GM23338 (cell line): ENCODE results near the gene PIGU.

Experiments
- EZH2 ChIP-seq: fragments of 200-600 bp; sonication (generic); IDR thresholded peaks from one replicate; pipeline ENCODE4 v1.8.0; 2017; ENCODE audit warnings: antibody characterized with exemption, mild to moderate bottlenecking, low read depth; ENCODE audit not compliant: unreplicated experiment
- EZH2phosphoT487 ChIP-seq: fragments of 200-600 bp; sonication (generic); IDR thresholded peaks from one replicate; pipeline ENCODE4 v1.8.1; 2018; ENCODE audit warnings: antibody characterized with exemption; ENCODE audit not compliant: unreplicated experiment
- POLR2AphosphoS5 ChIP-seq: IDR thresholded peaks from 2 replicates; pipeline ENCODE4 v1.6.1; 2016; ENCODE audit warnings: antibody characterized with exemption, low read depth
- TF ChIP-seq, protein P1 (sequence below), 2 experiments: fragments of 200-600 bp in 1 of 2; sonication (generic) in 1 of 2; conservative IDR thresholded peaks; 2 replicates each; pipeline versions ENCODE4 v1.5.1 to v1.6.1; 2016 to 2017; ENCODE audit warnings: antibody characterized with exemption in 2 of 2, low read depth in 2 of 2, mild to moderate bottlenecking in 2 of 2, moderate library complexity in 1 of 2
- TF ChIP-seq, protein P2 (sequence below): IDR thresholded peaks from one replicate; pipeline ENCODE4 v1.6.1; 2018; ENCODE audit warnings: antibody characterized with exemption; ENCODE audit not compliant: unreplicated experiment

DNA sequence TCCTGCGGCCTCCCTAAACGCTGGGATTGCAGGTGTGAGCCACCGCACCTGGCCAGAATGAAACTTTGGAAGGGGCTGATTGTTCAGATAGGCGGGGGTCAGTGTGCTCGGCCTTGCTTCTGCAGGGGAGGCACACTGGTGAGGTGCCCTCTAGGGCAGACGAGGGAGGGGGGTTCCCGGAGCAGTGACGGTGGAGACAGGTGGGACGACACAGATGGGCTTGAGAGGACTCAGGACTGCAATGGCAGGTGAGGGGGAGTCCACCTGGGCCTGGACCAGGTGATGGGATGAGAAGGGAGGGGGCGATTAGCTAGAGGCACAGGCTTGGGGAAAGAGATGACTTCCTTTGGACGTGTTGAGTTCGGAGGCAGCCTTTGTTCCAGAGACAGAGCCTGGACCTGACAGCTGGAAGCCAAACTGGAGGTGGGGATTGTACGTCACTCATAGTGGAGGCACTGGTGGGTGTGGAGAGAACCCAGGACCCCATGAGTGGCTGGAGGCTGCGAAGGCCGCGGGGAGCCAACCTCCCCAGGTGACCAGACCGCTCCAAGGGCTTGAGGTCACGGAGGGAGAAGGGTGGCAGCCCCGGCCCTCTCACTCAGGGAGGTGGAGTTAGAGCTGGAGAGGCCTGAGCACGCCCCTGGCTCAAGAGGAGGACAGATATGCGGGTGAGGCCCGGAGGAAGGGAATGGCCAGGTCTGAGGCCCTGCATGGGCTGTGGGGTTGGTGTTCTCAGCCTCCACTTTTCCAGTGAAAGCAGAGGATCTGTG is 128.9 kb downstream of the PIGU start:
- TF ChIP-seq, protein P1, sequence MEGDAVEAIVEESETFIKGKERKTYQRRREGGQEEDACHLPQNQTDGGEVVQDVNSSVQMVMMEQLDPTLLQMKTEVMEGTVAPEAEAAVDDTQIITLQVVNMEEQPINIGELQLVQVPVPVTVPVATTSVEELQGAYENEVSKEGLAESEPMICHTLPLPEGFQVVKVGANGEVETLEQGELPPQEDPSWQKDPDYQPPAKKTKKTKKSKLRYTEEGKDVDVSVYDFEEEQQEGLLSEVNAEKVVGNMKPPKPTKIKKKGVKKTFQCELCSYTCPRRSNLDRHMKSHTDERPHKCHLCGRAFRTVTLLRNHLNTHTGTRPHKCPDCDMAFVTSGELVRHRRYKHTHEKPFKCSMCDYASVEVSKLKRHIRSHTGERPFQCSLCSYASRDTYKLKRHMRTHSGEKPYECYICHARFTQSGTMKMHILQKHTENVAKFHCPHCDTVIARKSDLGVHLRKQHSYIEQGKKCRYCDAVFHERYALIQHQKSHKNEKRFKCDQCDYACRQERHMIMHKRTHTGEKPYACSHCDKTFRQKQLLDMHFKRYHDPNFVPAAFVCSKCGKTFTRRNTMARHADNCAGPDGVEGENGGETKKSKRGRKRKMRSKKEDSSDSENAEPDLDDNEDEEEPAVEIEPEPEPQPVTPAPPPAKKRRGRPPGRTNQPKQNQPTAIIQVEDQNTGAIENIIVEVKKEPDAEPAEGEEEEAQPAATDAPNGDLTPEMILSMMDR (conservative IDR thresholded peaks at IDR 0.05; ENCODE audit: low read depth in 2 of 2) = no peak
- TF ChIP-seq EZH2 (no peak), POLR2AphosphoS5 (no peak), EZH2phosphoT487 (no peak)
- TF ChIP-seq, protein P2, sequence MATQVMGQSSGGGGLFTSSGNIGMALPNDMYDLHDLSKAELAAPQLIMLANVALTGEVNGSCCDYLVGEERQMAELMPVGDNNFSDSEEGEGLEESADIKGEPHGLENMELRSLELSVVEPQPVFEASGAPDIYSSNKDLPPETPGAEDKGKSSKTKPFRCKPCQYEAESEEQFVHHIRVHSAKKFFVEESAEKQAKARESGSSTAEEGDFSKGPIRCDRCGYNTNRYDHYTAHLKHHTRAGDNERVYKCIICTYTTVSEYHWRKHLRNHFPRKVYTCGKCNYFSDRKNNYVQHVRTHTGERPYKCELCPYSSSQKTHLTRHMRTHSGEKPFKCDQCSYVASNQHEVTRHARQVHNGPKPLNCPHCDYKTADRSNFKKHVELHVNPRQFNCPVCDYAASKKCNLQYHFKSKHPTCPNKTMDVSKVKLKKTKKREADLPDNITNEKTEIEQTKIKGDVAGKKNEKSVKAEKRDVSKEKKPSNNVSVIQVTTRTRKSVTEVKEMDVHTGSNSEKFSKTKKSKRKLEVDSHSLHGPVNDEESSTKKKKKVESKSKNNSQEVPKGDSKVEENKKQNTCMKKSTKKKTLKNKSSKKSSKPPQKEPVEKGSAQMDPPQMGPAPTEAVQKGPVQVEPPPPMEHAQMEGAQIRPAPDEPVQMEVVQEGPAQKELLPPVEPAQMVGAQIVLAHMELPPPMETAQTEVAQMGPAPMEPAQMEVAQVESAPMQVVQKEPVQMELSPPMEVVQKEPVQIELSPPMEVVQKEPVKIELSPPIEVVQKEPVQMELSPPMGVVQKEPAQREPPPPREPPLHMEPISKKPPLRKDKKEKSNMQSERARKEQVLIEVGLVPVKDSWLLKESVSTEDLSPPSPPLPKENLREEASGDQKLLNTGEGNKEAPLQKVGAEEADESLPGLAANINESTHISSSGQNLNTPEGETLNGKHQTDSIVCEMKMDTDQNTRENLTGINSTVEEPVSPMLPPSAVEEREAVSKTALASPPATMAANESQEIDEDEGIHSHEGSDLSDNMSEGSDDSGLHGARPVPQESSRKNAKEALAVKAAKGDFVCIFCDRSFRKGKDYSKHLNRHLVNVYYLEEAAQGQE = no peak
